NB4 (cell line): ENCODE results near the gene LYST.

Experiments used
- CTCF ChIP-seq: IDR thresholded peaks from one replicate; pipeline ENCODE4 v1.5.1; 2012; ENCODE audit warnings: low read depth, low read length
- POLR2A ChIP-seq: IDR thresholded peaks from 2 replicates; pipeline ENCODE4 v1.6.1; 2011; ENCODE audit warnings: mild to moderate bottlenecking; ENCODE audit not compliant: insufficient read length; ENCODE audit errors: extremely low read depth

- TF ChIP-seq CTCF (no peak), POLR2A (no peak)
These were observed 49.5 kb downstream of the LYST start for GRCh38 chr1:235817101-235817728.
